Body of pancreas (tissue), 4 donors: ENCODE measurements around the gene ESPNL. TPM values are rescaled to one million over a fixed set of nuclear protein-coding genes. Genes with fewer than 3 reads are reported as not detected.

ENCODE experiments used
- ATAC-seq: fragments of 150-250 bp; one replicate; pipeline ENCODE4 v1.9.1; 2016
- DNase-seq, 4 donors: peaks; one replicate each; pipeline ENCODE4 v3.0.0-alpha.2; 2019
- H3K27ac ChIP-seq, 4 donors: fragments of 200-600 bp; sonication (generic); 1 replicate in 3 of 4; 2 replicates in 1 of 4; pipeline versions ENCODE4 v1.5.1 to v1.6.1; 2016 to 2019; ENCODE audit warnings: mild to moderate bottlenecking in 1 of 4, mixed read lengths in 1 of 4, moderate library complexity in 1 of 4
- H3K27me3 ChIP-seq, 2 donors: fragments of 200-600 bp; sonication (generic); one replicate each; pipeline ENCODE4 v1.6.0; 2016; ENCODE audit warnings: mild to moderate bottlenecking in 1 of 2
- H3K36me3 ChIP-seq, 2 donors: fragments of 200-600 bp; sonication (generic); replicated peaks in 1 of 2; 2 replicates each; pipeline ENCODE4 v1.5.1; 2016; ENCODE audit warnings: low read depth in 2 of 2; ENCODE audit not compliant: insufficient read depth in 1 of 2
- H3K4me1 ChIP-seq: fragments of 200-600 bp; sonication (generic); one replicate; pipeline ENCODE4 v1.6.0; 2016
- H3K4me3 ChIP-seq, 2 donors: fragments of 200-600 bp; sonication (generic); 1 replicate in 1 of 2; 2 replicates in 1 of 2; pipeline ENCODE4 v1.5.1; 2016 to 2019
- H3K9me3 ChIP-seq, 3 donors: fragments of 200-600 bp; sonication (generic); 1 replicate in 2 of 3; 2 replicates in 1 of 3; pipeline ENCODE4 v1.5.1; 2016
- POLR2A ChIP-seq, 3 donors: fragments of 450-650 bp; IDR thresholded peaks; one replicate each; pipeline ENCODE4 v1.6.1; 2016; ENCODE audit warnings: antibody characterized with exemption in 3 of 3, mild to moderate bottlenecking in 2 of 3
- WGBS, 2 donors: methylation state at CpG; one replicate each; pipeline ENCODE4 v1.1.5; 2017; 5-methylcytosine and 5-hydroxymethylcytosine counted together
- intact Hi-C: fragments of 100-400 bp; cut with DNase I; formaldehyde crosslinking; loops from one replicate; pipeline ENCODE4 v1.15.1; 2023
- total RNA-seq, 2 donors: library from RNA; depleted of rRNA; stranded (reverse); fragments of >200 nt; gene quantifications; one replicate each; pipeline ENCODE4 v1.1.0, GENCODE V29; 2016
- TF ChIP-seq, protein P1 (sequence below), 7 experiments: fragments of 450-650 bp in 4 of 7; fragments of 200-600 bp in 3 of 7; sonication (generic) in 3 of 7; IDR thresholded peaks; one replicate each; pipeline ENCODE4 v1.5.1; 2016 to 2019; ENCODE audit warnings: antibody characterized with exemption in 7 of 7

Gene ESPNL
- total RNA-seq, 2 donors from 2014 or later = not detected

DNA sequence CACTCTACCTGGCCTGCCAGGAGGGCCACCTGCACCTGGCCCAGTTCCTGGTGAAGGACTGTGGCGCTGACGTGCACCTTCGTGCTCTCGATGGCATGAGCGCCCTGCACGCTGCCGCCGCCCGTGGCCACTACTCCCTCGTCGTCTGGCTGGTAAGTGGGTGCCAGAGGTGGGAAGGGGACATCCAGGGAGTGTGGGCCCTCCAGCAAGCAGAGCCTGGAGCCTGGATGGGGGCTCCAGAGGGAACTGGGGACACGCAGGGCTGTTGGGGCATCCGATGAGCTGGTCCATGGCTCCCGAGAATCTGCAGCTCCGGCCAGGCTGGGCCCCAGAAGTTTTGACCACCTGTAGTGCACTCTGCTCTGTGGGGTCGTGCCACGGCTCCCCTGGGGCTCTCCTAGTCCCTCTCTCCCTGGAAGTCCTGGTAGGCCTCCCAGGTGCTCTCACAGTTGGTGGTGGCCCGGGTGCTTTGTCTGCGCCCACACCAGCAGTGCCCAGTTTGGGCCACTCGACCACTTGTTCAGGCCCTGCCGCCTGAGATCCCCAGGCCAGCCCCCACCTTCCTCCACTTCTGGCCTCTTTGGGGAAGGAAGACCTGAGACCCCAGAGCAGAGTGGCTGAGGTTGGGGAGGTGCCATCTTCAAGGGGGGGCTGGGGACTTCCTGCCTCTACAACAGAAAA, 4.7 kb downstream of the ESPNL start:
- WGBS, 2 donors = 89 to 98% methylated on average over 10 to 18 of the region's 21 CpGs
- no peak for ATAC-seq
- H3K27me3 ChIP-seq = no peaks in the 10 kb centered on the region
- H3K4me1 ChIP-seq = peaks cover 7% of the 10 kb centered on the region
- TF ChIP-seq, protein P1, sequence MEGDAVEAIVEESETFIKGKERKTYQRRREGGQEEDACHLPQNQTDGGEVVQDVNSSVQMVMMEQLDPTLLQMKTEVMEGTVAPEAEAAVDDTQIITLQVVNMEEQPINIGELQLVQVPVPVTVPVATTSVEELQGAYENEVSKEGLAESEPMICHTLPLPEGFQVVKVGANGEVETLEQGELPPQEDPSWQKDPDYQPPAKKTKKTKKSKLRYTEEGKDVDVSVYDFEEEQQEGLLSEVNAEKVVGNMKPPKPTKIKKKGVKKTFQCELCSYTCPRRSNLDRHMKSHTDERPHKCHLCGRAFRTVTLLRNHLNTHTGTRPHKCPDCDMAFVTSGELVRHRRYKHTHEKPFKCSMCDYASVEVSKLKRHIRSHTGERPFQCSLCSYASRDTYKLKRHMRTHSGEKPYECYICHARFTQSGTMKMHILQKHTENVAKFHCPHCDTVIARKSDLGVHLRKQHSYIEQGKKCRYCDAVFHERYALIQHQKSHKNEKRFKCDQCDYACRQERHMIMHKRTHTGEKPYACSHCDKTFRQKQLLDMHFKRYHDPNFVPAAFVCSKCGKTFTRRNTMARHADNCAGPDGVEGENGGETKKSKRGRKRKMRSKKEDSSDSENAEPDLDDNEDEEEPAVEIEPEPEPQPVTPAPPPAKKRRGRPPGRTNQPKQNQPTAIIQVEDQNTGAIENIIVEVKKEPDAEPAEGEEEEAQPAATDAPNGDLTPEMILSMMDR (IDR thresholded peaks at IDR 0.05) = no peak
- no peak for TF ChIP-seq POLR2A (IDR thresholded peaks at IDR 0.05)
- peak in 1 of 4 donors; percentile 8 for DNase-seq
- H3K9me3 ChIP-seq = no peaks in the 10 kb centered on the region
- no peaks in the 10 kb centered on the region for H3K36me3 ChIP-seq
- H3K4me3 ChIP-seq = no peak overlapping the region
- intact Hi-C loops = no loop called here
- H3K27ac ChIP-seq = no peak overlapping the region

DNA sequence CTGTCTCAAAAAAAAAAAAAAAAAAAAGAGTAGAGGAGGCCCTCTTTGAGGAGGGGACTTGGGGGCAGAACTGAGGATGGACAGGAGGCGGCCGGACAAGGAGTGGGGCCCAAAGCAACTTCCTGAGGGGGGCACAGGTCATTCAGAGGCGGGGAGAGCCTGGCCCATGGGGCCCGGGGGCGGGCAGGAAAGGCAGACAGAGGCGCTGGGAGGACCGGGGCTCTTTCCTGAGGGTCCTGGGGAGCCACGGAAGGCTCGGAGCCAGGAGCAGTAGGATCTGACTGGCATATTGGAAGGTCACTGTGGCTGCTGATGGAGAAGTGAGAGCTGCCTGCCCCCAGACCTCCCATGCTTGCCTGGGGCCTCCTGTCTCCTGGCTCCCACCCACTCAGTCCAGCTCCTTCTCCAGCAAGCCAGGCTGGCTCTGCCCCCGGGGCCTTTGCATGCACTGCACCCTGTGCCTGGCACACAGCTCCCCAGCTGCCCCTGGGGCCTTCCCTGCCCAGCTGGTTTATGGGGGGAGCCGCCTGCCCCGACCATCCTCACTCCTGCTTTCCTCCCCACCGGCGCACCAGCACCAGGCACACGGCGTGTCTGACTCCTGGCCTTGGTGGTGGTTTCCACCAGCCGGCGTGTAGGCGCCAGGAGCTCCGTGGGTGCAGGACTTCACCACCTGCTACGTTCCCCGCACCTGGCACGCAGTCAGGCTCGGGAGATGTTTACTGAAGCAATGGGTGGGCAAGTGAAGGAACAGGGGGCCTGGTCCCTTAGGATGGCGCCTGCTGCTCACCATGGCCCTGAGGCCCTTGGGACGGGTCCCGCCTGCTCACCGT, 5.6 kb downstream of the ESPNL start:
- Histone ChIP-seq H3K27me3 (no peaks in the 10 kb centered on the region), H3K4me1 (peaks cover 7% of the 10 kb centered on the region), H3K36me3 (no peaks in the 10 kb centered on the region), H3K9me3 (no peaks in the 10 kb centered on the region), H3K27ac (no peak overlapping the region), H3K4me3 (no peak overlapping the region)
- DNase-seq = peak in 2 of 4 donors; percentile 10
- TF ChIP-seq, protein P1 (IDR thresholded peaks at IDR 0.05) = no peak
- TF ChIP-seq POLR2A (IDR thresholded peaks at IDR 0.05) = no peak
- WGBS, 2 donors = 80 to 88% methylated on average over 14 to 28 of the region's 28 CpGs
- intact Hi-C loops = no loop called here
- ATAC-seq = no peak

- 84% methylated on average over 13 of the region's 13 CpGs; no CpG with 5 or more reads in 1 of the 2 donors for WGBS, 2 donors
- Histone ChIP-seq H3K27me3 (no peaks in the 10 kb centered on the region), H3K36me3 (no peaks in the 10 kb centered on the region), H3K27ac (no peak overlapping the region), H3K4me1 (peaks cover 7% of the 10 kb centered on the region), H3K9me3 (no peaks in the 10 kb centered on the region), H3K4me3 (no peak overlapping the region)
- DNase-seq (peak in 1 of 4 donors; percentile 16), ATAC-seq (no peak)
- TF ChIP-seq POLR2A (IDR thresholded peaks at IDR 0.05) = no peak
- TF ChIP-seq, protein P1 (IDR thresholded peaks at IDR 0.05) = no peak
- intact Hi-C loops = no loop called here
These were observed 6.2 kb downstream of the ESPNL start for GRCh38 chr2:238106339-238106697.

GRCh38 chr2:238106698-238107524, 6.8 kb downstream of the ESPNL start:
- H3K9me3 ChIP-seq = no peaks in the 10 kb centered on the region
- TF ChIP-seq, protein P1 (IDR thresholded peaks at IDR 0.05) = peak in 6 of 7 experiments; percentile 13 to 29 (median 24)
- no peak for TF ChIP-seq POLR2A (IDR thresholded peaks at IDR 0.05)
- H3K27ac ChIP-seq = no peak overlapping the region
- peak in 2 of 4 donors; percentile 32 to 52 for DNase-seq
- H3K36me3 ChIP-seq = no peaks in the 10 kb centered on the region
- 43 to 79% methylated on average over 5 to 28 of the region's 28 CpGs for WGBS, 2 donors
- H3K4me1 ChIP-seq = peaks cover 7% of the 10 kb centered on the region
- no peak overlapping the region for H3K4me3 ChIP-seq
- intact Hi-C loops = no loop called here
- H3K27me3 ChIP-seq = no peaks in the 10 kb centered on the region
- peak; percentile 34 for ATAC-seq
